ENCODE data around the gene TBC1D14.

Gene TBC1D14

DNA sequence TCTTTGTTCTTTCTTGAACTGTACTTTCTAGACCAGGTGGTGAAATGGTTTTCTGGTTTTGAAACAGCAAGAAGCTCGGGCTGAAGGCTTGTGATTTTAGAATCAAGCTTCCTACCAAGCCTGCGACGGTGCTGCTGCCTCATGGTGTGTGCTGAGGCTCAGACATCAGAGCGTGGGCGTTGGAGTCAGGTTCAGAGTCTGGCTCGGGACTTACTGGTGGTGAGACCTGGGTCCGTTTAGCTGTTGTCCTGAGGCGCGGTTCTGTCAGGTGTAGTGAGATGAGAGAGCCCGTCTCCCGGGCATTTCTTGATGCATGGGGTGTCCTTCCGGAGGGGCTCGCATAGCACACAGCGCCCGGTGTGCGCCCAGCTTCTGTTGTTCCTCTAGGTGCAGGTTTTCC lies 113.9 kb downstream of the TBC1D14 start:
- DNase-seq (ENCODE audit: low spot score): no peak

DNA sequence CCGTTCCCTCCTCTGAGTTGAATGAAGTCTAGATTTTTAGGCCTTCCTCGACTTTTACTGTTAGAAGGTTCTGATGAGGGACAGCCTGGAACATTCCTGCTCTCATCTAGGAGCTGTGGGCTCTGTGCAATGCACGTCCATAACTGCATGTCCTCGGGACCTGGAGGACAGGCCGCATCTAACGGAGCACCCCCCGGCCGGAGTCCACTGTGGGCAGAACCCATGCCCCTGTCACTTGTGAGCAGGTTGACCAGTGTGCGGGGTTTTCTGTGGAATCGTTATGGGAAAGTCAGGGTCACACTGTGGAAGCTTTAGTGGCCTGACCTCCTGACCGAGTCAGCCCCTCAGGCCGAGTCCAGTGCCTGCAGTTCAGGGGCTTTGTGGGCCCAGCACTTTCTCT lies 114.3 kb downstream of the TBC1D14 start:
- no peak for DNase-seq (ENCODE audit: low spot score)

DNA sequence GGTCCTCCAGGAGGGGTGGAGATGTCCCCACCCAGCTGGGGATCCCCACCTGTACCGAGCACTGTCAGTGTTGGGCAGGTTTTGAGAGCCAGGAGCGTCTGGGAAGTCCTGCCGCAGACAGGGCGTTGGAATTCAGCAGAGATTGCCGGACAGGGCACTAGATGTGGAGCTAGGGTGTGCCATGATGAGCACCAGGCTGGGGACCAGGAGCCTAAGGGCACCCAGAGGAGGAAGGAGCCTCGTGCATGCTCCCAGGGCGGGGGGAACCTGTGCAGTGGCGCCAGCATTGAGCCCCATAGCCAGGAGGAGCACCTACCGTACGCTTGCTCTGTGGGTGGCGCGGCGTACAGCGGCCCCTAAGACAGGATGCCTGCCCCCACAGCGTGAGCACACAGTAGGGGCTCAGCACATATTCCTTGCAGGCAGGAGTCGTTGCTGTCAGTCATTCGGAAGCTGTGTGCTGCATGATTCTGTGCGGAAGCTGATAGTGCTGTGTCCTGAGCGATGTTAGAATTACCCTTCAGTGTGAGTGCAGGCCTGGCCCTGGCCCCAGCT lies 114.8 kb downstream of the TBC1D14 start:
- DNase-seq (ENCODE audit: low spot score): no peak

DNA sequence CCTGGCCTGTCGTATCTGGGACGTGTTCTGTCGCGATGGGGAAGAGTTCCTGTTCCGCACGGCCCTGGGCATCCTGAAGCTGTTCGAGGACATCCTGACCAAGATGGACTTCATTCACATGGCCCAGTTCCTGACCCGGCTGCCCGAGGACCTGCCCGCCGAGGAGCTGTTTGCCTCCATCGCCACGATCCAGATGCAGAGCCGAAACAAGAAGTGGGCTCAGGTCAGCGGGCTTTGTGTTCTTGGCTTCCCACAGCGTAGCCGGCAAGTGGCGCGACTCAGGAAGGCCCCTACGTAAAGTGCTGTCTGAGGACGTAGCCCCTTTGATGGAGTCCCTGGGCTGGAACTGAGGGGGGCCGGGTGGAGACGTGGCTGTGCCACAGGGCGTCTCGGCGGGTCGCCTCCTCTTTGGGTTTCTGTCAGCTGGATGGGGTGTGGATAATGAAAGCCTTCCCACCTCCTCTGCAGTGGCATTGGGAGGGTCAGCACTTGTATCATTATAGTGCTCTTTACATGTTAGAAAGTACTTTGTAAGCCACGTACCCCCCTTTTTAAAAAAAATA lies 115.5 kb downstream of the TBC1D14 start:
- DNase-seq (ENCODE audit: low spot score): no peak

DNA sequence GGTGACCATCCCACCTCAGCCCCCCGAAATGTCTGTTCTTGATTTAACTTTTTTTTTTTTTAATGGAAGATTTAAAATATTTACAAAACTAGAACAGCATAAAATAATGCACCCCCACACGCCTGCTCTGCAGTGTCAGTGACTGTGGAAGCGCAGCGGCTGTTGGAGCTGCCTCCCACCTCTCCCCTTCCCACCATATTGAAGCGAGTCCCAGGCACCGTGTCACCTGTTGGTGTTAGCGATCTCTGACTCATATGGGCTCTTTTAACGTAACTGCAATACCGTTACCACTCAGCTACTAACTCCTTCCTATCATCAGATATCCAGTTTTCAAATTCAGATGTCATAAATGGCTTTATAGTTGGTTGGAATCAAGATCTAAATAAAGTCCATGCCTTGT lies 116.5 kb downstream of the TBC1D14 start:
- DNase-seq (ENCODE audit: low spot score): peak; percentile 65

DNA sequence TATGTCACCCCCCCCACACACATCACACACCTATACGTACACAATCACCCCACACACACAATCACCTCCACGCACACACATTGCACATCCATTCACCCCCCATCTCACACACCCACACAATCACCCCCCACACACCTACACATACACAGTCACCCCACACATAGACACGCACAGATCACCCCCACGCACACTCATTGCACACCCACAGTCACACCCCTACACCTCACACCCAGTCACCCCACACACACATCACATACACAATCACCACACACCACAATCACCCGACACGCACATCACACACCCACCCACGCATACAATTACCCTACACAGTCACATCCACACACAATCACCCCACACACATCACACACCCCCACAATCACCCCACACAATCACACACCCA lies 117.7 kb downstream of the TBC1D14 start:
- DNase-seq (ENCODE audit: low spot score): no peak

DNA sequence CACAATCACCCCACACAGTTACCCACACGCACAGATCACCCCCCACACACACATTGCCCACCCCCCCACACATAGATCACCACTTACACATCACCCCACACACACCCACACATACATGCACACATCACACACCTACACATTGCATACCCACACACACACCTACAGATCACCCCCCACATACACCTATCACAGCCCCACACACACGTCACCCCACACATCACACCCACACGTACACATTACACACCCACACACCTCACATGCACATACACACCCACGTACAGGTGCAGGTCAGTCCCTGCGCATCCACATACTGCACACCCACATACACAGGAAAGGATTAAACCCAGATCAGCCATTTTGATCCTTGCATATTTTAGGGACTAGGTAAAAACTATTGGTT lies 118.3 kb downstream of the TBC1D14 start:
- no peak for DNase-seq (ENCODE audit: low spot score)

DNA sequence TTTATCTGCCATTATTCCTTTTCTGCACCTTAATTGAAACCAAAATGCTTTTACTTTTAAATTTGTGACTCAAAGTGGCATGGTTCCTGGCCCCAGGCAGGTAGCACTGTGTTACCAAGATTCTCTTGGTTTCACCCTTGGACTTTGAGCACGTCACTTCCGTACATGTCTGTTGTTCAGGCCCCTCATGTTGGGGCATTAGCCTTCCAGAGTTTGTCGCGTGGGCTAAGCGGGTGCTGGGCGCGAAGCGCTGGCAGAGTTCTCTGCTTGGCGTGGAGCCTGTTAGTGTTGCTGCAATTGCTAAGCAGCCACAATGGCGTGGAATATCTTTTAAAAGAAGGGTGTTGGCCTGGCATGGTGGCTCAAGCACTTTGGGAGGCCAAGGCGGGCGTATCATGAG lies 119.6 kb downstream of the TBC1D14 start:
- DNase-seq (ENCODE audit: low spot score): no peak

DNA sequence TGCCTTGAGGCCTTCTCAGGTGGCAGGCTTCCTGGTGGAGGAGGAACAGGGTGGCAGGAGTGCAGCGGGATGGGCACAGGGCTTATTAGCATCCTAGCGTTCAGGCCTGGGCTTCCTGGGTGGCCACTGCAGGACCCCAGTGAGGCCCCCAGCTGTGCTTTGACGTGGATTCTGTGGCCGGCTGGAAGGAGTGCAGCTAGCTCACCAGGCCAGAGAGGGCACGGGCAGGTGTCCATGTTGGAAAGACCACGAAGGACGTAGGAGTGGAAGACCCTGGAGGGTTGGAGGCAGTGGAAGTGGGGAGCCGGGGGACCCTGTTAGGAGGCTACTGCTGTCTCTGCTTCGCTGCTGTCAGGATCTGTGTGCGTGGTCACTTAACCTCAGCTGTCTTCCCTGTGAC lies 120.3 kb downstream of the TBC1D14 start:
- DNase-seq (ENCODE audit: low spot score): no peak

DNA sequence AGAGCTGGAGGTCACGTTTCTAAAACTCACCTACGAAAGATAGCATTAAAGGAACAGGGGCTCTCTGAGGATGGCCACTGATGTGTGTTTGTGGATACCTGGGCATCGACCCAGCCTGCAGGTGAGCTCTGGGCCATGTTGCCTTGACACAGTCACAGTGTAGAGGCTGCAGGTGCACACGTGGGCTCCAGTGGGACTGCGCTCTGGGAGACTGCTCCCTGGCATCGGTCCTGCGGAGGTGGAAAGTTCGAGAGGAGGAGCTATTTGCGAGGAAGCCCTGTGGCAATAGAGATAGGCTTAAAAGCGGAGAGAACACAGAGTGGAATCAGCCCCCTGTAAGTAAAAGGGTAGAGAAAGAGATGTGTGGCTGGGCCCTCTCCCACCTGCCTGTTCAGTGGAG lies 121.2 kb downstream of the TBC1D14 start:
- DNase-seq (ENCODE audit: low spot score): no peak

DNA sequence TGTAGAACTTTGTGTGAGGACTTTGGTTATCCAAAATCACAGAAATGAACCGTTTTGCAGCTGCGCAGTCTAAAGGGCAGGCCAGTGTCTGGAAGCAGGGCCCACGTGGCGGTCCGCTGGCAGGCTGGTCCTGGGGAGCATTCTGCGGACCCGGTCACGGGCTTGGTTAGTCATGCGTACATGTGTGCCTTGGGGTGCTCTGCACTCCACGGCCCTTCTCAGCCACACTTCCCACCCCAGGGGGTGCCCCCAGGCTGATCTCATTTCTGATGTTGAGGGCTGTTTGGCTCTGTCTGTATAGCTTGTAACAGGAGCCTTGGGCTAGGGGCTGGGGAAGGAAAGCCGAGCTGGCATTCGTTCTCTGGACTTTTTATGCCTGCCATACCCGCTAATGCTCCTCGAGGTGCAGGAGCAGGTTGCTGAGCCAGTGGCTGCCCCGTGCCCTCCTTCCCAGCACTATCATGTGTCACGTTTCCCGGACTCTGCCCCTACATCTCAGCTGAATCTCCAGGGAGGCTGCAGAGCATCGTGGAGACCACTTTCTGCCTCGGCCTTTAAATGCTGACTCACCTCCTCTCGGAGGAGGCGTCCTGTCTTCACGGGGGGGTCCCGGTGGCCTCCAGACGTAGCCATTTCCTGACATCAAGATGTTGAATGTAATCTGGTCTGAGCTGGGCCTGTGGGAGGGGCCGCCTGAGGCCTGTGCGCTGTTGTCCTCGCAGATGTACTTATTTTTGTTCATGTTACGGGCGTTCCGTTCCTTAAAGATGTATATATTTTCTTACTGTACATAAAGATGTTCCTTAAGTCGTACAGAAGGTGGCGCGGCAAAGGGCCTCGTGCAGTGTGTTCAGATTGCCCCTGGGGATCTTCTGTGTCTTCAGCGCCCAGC lies 122.2 kb downstream of the TBC1D14 start:
- DNase-seq (ENCODE audit: low spot score): no peak

DNA sequence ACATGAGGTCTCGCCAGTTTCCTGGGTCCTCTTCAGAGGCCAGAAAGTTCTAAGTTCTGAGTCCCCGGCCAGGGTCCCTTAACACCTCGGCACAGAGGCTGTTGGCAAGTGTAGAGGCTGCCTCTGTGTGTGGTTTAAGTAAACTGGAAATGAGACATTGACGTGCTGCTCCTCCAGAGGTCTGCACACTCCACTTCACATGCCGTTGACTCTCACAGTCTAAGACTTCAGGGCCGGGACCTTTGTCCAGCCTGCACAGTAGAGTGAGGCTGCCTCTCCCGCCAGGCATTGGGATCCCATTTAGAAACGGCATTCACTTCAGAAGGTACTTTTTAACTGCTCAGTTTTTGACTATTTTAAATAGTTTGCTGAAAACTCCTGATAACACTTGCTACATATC lies 123.0 kb downstream of the TBC1D14 start:
- DNase-seq (ENCODE audit: low spot score): no peak

DNA sequence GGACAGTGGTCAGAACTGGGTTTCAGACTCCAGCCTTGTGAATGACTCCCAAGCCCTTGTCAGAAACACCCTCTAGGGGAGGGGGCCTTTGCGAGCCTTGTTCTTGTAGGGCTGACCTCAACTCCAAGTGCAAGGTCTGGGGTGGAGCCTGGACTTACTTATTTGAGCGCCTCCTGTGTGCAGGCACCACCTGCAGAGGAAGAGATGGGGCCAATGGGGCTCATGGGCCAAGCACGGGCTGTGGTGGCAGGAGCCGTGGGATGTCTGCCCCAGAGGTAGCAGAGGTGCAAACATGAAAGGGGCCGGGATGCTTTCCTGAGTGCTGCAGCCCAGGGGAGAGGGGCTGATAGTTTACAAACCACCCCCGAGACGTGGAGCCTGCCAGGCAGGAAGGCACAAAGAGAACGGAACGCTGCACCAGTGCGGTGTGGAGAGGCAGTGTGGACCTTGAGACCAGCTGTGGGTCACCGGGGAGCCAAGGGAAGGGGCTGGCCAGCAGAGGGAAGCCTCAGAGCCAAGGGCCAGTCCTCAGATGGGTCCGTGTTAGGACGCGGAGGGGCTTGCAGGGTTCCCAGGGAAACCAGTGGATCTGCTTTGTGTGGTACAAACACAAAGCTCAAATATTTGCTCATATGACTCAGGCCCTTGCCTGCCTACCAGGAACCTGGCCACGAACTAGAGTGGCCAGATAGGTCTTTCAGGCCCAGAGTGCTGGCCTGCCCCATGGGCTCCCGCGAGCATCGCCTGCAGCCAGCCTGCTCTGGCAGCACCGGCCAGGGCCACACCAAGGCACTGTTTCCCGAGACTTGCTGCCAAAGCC lies 124.8 kb downstream of the TBC1D14 start:
- DNase-seq (ENCODE audit: low spot score): no peak

DNA sequence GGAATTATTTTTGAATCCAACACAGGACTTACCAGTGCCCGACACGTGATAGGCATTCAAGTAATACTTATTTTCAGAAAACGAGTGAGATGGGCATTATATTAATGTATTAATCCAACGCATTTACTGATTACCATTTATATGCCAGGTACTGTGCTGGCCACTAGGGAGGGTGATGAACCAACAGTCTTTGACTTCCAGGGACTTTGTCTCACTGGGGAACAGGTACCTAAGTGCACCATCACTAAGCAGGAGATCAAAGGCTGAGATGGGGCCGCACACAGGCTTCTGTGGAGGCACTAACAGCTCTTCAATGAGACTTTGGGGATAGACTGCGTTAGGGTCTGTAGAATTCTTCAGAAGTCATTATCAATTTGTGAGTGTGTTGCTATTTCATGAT lies 127.8 kb downstream of the TBC1D14 start:
- DNase-seq (ENCODE audit: low spot score): no peak

DNA sequence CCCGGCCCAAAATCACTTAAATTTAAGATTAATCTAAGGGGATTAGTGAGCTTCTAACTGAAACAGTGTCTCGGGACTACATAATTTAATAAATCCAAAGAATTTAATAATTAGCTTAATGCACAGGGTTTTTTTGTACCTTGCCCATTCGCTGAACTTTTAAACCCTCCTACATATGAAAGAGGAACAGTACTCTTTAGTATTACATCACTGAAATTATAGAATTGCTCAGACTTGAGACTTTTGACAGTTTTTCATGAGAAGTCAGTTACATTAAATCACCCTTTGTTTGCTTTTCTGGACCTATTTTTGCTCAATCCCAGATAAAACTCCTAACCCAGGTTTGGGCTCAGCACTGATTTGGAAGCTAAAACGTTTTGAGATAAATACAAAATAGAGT lies 131.1 kb downstream of the TBC1D14 start:
- no peak for DNase-seq (ENCODE audit: low spot score)

DNA sequence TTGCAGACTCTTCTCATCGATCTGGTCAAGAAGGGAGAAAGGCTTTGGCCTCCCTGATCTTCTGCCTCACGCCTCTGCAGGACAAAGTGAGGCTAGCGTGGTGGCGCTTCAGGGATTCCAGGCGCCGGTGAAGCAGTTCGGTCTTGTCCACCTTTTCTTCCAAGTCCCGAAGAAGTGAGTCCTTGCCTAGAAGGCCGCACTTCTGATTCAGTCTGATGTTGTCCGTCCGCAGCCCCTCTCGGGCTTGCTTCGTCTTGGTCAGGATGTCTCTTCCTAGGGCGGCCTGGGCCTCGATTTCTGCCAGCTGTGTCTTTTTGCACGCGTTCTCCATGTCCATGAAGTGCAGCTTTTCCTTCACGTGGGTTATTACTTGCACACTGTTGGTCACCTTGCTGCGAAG lies 131.6 kb downstream of the TBC1D14 start:
- no peak for DNase-seq (ENCODE audit: low spot score)

DNA sequence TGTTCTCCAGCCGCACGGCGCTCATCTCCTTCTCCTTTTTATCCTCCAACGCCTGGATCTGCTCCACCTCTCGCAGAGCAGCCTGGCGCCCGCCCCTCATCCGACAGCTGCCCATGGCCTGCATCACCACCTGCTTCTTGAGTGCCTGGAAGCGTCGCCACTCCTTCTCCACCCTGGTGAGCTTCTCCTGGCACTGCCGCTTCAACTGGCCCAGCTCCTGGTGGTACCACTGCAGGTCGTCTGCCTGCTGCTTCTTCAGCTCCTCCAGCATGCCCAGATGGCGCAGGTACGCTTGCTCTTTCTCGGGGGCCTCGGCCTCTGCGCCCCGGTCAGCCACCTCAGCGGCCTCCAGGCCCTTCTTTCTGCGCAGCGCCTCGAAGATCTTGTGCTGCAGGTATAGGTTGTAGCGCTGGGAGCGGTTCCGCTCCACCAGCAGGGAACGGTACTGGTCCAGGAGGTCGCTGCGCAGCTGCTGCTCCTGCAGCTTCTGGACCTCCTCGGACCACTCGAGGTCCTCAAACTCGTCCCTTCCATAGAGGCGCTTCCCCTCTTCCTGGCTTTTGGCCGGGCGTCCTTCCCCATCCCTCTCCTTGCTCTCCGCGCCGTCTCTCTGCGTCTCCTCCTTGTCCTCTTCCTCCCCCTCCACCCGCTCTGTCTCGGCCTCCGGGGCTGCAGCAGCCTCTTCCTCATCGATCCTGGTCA lies 132.3 kb downstream of the TBC1D14 start:
- DNase-seq (ENCODE audit: low spot score): no peak

DNA sequence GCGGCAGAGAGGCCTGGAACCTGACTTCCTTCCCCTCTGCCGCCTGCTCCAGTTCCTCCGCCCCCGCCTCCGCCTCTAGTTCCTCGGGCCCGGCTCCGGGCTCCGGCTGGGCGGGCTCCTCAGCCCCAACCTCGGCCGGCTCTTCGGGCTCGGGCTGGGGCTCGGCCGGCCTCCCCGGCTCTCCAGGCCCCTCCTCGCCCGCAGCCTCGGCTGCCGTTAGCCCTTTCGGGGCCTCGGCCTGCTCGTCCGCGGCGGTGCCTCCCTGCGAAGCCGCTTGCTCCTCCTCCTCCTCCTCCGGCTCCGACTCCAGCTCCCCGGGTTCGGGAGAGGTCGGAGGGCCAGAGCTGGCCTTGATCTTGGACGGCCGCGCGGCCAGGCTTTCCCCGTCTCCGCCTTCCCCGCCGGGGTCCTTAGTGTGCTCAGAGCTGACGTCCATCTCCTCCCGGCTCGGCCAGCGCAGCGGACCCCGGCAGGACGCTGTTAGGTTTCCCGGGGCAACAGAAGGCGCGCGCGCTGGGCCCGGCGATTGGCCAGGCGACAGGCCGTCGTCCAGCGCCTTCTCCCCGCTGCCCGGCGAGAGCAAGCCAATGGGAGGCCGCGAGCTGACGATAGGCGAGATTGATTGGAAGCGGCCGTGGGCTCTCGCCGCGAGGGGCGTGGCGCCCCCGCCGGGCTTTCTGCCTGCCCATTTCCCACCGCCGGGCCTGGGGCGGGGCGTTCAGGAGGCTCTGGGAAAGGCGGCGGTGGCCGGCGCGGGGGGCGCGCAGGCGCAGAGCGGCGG lies 133.1 kb downstream of the TBC1D14 start:
- DNase-seq (ENCODE audit: low spot score): peak; percentile 98

DNA sequence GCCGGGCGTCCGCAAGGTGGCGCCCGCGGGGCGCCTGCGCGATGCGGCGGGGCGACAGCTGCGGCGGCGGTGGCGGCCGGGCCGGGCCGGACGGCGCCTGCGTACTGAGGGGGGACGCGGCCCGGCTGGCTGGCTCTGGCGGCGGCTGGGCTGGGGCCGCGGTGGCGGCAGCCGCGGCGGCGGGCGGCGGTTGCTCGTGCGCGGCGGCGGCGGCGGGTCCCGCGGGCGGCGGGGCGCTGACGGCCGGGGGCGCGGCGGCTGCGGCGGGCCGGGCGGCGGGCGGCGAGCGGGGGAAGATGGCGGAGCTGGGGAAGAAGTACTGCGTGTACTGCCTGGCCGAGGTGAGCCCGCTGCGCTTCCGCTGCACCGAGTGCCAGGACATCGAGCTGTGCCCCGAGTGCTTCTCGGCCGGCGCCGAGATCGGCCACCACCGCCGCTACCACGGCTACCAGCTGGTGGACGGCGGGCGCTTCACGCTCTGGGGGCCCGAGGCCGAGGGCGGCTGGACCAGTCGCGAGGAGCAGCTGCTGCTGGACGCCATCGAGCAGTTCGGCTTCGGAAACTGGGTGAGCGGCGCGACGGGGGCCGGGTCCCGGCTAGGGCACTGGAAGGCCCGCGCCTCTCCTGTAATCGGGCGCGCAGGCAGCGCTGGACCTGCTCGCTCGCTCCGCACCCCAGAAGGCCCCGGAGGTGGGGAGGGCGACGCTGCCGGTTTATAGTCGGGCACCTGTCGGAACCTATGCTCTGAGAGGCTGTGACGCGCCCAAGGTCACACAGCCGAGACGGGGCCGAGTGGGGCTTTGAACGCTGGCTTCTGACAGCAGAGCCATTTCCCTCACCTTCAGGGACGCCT lies 133.9 kb downstream of the TBC1D14 start, which contains the start of gene TADA2B:
TSS of gene TADA2B (plus strand) at position 89 of the 853 bp plus-strand sequence. CDS start at position 297, 208 bp downstream.
- no peak for DNase-seq (ENCODE audit: low spot score)

Measured in putamen (tissue), 1 donor.